ENCODE measurements around the gene GLRA1.

GRCh38 chr5:151924564-151925301 lies at the start of gene GLRA1:
- no peak for TF ChIP-seq CTCF (IDR thresholded peaks at IDR 0.05)
- no peak for TF ChIP-seq POLR2A (IDR thresholded peaks at IDR 0.05)

All from vagina (tissue), 2 donors.